Peyer's patch (tissue), 4 donors: ENCODE results near the gene IL9. TPM values are rescaled to one million over a fixed set of nuclear protein-coding genes. Genes with fewer than 3 reads are reported as not detected.

ENCODE experiments used
- DNase-seq, 3 donors: peaks; one replicate each; pipeline ENCODE4 v3.0.0-alpha.2; 2017 to 2019
- H3K27ac ChIP-seq, 4 donors: fragments of 200-600 bp; sonication (generic); one replicate each; pipeline ENCODE4 v1.5.1; 2016 to 2019
- H3K27me3 ChIP-seq, 2 donors: fragments of 200-600 bp; sonication (generic); one replicate each; pipeline ENCODE4 v1.5.1; 2019
- H3K36me3 ChIP-seq, 3 donors: fragments of 200-600 bp; sonication (generic); one replicate each; pipeline ENCODE4 v1.5.1; 2016 to 2019
- H3K4me1 ChIP-seq, 4 donors: fragments of 200-600 bp; sonication (generic); one replicate each; pipeline ENCODE4 v1.5.1; 2016 to 2019
- H3K4me3 ChIP-seq, 4 donors: fragments of 200-600 bp; sonication (generic); 1 replicate in 3 of 4; 2 replicates in 1 of 4; pipeline ENCODE4 v1.5.1; 2016 to 2019; ENCODE audit warnings: mild to moderate bottlenecking in 1 of 4
- H3K9me3 ChIP-seq, 4 donors: fragments of 200-600 bp; sonication (generic); one replicate each; pipeline ENCODE4 v1.5.1; 2016 to 2019; ENCODE audit warnings: mild to moderate bottlenecking in 1 of 4
- POLR2A ChIP-seq, 2 donors: fragments of 450-650 bp; IDR thresholded peaks; one replicate each; pipeline ENCODE4 v1.5.1; 2017; ENCODE audit warnings: antibody characterized with exemption in 2 of 2, mild to moderate bottlenecking in 2 of 2, moderate library complexity in 2 of 2
- total RNA-seq, 4 donors: library from RNA; depleted of rRNA; stranded (reverse); fragments of >200 nt; gene quantifications; one replicate each; pipeline ENCODE4 v1.1.0, GENCODE V29; 2016
- TF ChIP-seq, protein P1 (sequence below), 6 experiments: fragments of 450-650 bp in 4 of 6; fragments of 200-600 bp in 2 of 6; sonication (generic) in 1 of 6; IDR thresholded peaks; one replicate each; pipeline ENCODE4 v1.5.1; 2017 to 2019; ENCODE audit warnings: antibody characterized with exemption in 6 of 6, mild to moderate bottlenecking in 3 of 6, moderate library complexity in 1 of 6

IL9 gene
- total RNA-seq, 4 donors from 2014 or later: not detected

- TF ChIP-seq POLR2A (IDR thresholded peaks at IDR 0.05): no peak
- TF ChIP-seq, protein P1, sequence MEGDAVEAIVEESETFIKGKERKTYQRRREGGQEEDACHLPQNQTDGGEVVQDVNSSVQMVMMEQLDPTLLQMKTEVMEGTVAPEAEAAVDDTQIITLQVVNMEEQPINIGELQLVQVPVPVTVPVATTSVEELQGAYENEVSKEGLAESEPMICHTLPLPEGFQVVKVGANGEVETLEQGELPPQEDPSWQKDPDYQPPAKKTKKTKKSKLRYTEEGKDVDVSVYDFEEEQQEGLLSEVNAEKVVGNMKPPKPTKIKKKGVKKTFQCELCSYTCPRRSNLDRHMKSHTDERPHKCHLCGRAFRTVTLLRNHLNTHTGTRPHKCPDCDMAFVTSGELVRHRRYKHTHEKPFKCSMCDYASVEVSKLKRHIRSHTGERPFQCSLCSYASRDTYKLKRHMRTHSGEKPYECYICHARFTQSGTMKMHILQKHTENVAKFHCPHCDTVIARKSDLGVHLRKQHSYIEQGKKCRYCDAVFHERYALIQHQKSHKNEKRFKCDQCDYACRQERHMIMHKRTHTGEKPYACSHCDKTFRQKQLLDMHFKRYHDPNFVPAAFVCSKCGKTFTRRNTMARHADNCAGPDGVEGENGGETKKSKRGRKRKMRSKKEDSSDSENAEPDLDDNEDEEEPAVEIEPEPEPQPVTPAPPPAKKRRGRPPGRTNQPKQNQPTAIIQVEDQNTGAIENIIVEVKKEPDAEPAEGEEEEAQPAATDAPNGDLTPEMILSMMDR (IDR thresholded peaks at IDR 0.05): no peak
- H3K27ac ChIP-seq: no peak overlapping the region
These were observed 4.4 kb downstream of the IL9 start for GRCh38 chr5:135891268-135891667.

GRCh38 chr5:135890867-135891266 is 4.8 kb downstream of the IL9 start:
- Histone ChIP-seq H3K27me3 (no peaks in the 10 kb centered on the region), H3K36me3 (no peaks in the 10 kb centered on the region)
- no peak for DNase-seq

More at GRCh38 chr5:135891268-135891667, 4.4 kb downstream of the IL9 start:
- Histone ChIP-seq H3K4me3 (no peak overlapping the region), H3K27me3 (no peaks in the 10 kb centered on the region), H3K36me3 (no peaks in the 10 kb centered on the region), H3K4me1 (peaks cover 0 to 7% (median 0%) of the 10 kb centered on the region in 4 donors), H3K9me3 (no peaks in the 10 kb centered on the region)
- no peak for DNase-seq

DNA sequence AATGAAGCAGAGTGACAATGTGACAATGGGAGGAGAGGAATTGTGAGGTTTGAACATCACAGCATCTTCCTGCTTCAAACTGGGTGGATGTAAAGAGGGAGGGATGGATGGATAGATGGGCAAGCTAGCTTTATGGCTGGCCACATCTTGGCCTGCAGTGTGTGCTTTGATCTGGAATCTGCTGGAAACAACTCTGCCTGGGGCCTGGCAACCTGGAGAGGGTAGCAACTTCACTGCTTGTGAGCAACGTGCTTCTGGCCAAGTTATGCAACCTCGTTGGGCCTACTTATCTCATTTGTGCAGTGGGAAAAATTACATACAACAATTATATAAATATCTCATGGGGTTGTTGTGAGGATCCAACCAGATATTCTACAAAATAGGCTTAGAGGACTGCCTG is 5.3 kb downstream of the IL9 start:
- DNase-seq: no peak
- Histone ChIP-seq H3K4me3 (no peak overlapping the region), H3K9me3 (no peaks in the 10 kb centered on the region), H3K27me3 (no peaks in the 10 kb centered on the region), H3K27ac (no peak overlapping the region), H3K36me3 (no peaks in the 10 kb centered on the region), H3K4me1 (peaks cover 0 to 7% (median 0%) of the 10 kb centered on the region in 4 donors)
- no peak for TF ChIP-seq POLR2A (IDR thresholded peaks at IDR 0.05)
- TF ChIP-seq, protein P1 (IDR thresholded peaks at IDR 0.05): no peak

More at GRCh38 chr5:135890867-135891266, 4.8 kb downstream of the IL9 start:
- no peak for TF ChIP-seq POLR2A (IDR thresholded peaks at IDR 0.05)
- TF ChIP-seq, protein P1 (IDR thresholded peaks at IDR 0.05): no peak
- H3K9me3 ChIP-seq: no peaks in the 10 kb centered on the region
- H3K27ac ChIP-seq: no peak overlapping the region
- no peak overlapping the region for H3K4me3 ChIP-seq
- H3K4me1 ChIP-seq: peaks cover 0 to 7% (median 0%) of the 10 kb centered on the region in 4 donors

DNA sequence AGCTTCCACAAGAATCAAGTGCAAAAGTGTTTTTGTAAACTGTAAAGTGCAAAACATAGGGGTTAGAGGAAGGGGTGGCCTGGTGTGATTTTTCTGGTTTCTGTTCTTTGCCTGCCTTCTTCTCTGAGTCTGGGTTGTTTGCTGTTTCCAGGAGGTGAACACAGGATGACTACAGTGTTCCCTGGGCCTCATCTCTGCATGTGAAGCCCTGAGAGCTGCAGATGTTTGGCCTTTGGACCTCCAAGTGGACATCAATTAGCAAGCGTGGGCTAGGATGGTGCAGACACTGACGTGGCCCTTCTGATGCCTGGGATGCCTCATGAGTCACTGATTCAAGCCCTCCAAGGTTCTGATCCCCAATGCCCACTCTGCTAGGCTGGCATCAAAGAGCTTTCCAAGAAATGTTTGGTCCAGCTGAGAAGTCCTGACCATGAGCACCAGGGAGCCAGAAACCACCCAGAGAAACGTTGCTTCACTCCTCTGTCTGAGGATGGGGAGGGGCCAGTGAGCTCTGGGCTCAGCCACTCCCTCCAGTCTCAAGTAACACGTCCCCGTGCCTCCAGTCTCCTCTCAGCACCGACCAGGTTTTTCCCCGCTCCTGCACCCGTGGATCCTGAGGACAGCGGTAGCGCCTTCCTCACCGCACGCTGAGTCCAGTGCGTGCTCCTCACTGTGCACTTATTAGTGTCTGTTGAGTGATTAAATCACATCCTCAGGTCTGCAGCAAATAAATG is 7.6 kb downstream of the IL9 start:
- Histone ChIP-seq H3K27ac (no peak overlapping the region), H3K9me3 (no peaks in the 10 kb centered on the region), H3K4me3 (no peak overlapping the region), H3K36me3 (no peaks in the 10 kb centered on the region), H3K4me1 (peaks cover 0 to 7% (median 0%) of the 10 kb centered on the region in 4 donors), H3K27me3 (no peaks in the 10 kb centered on the region)
- no peak for DNase-seq
- TF ChIP-seq POLR2A (IDR thresholded peaks at IDR 0.05): no peak
- TF ChIP-seq, protein P1 (IDR thresholded peaks at IDR 0.05): no peak

DNA sequence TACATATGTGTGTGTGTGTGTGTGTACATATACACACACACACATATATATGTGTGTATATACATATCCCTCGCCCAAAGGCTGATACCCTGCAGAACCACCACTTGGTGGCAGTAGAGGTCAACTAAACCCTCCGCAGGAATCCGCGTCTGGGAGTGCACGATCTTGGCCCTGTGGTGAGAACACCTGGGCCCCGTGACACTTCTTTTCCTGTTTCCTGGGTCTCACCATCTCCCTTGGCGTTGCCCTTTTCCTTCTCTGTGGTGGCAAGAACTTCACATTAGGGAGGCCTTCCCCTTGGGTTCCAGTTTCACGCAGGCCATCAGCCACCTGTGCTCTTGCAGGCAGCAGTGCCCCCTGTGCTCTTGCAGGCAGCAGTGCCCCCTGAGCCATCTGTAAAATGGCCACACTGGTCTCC is 8.2 kb downstream of the IL9 start:
- TF ChIP-seq, protein P1 (IDR thresholded peaks at IDR 0.05): peak; percentile 37 to 87 (median 80)
- TF ChIP-seq POLR2A (IDR thresholded peaks at IDR 0.05): no peak
- no peaks in the 10 kb centered on the region for H3K36me3 ChIP-seq

More for the DNA sequence above, 8.2 kb downstream of the IL9 start:
- Histone ChIP-seq H3K9me3 (no peaks in the 10 kb centered on the region), H3K4me1 (peaks cover 0 to 7% (median 0%) of the 10 kb centered on the region in 4 donors), H3K27ac (no peak overlapping the region), H3K4me3 (no peak overlapping the region), H3K27me3 (no peaks in the 10 kb centered on the region)
- DNase-seq: peak; percentile 44 to 84 (median 67)
